ENCODE results near the gene MTMR12.
"Not testable (repeated sequence)": the region's sequence is repeated elsewhere in the genome, so short reads cannot be mapped to it uniquely, and the experiment has no call there.

The MTMR12 gene

GRCh38 chr5:32297181-32298058 is 15.3 kb downstream of the MTMR12 start:
- no peak for DNase-seq

- DNase-seq = not testable (repeated sequence)
These were observed 16.6 kb downstream of the MTMR12 start for GRCh38 chr5:32295966-32296772.

- DNase-seq = no peak
These were observed 21.1 kb downstream of the MTMR12 start for GRCh38 chr5:32291591-32291990.

- no peak for DNase-seq
These were observed 21.8 kb downstream of the MTMR12 start for GRCh38 chr5:32290922-32291321.

- DNase-seq = not testable (repeated sequence)
These were observed 22.2 kb downstream of the MTMR12 start for GRCh38 chr5:32290501-32290900.

GRCh38 chr5:32289986-32290385 is 22.8 kb downstream of the MTMR12 start:
- not testable (repeated sequence) for DNase-seq

GRCh38 chr5:32288135-32288534 is 24.6 kb downstream of the MTMR12 start:
- not testable (repeated sequence) for DNase-seq

- not testable (repeated sequence) for DNase-seq
These were observed 25.2 kb downstream of the MTMR12 start for GRCh38 chr5:32287525-32287924.

GRCh38 chr5:32285510-32286138 is 27.1 kb downstream of the MTMR12 start:
- DNase-seq = no peak

GRCh38 chr5:32283539-32284377 is 29.0 kb downstream of the MTMR12 start:
- DNase-seq = no peak

GRCh38 chr5:32283061-32283460 is 29.7 kb downstream of the MTMR12 start:
- DNase-seq = no peak

- no peak for DNase-seq
These were observed 30.1 kb downstream of the MTMR12 start for GRCh38 chr5:32282633-32283032.

GRCh38 chr5:32281378-32282133 is 31.2 kb downstream of the MTMR12 start:
- not testable (repeated sequence) for DNase-seq

GRCh38 chr5:32280656-32281081 is 32.1 kb downstream of the MTMR12 start:
- DNase-seq = no peak

- no peak for DNase-seq
These were observed 33.0 kb downstream of the MTMR12 start for GRCh38 chr5:32279786-32280185.

GRCh38 chr5:32279223-32279622 is 33.5 kb downstream of the MTMR12 start:
- no peak for DNase-seq

- DNase-seq = no peak
These were observed 34.3 kb downstream of the MTMR12 start for GRCh38 chr5:32278406-32278805.

GRCh38 chr5:32277798-32278197 is 34.9 kb downstream of the MTMR12 start:
- no peak for DNase-seq

- no peak for DNase-seq
These were observed 36.4 kb downstream of the MTMR12 start for GRCh38 chr5:32276173-32276853.

GRCh38 chr5:32275396-32275741 is 37.4 kb downstream of the MTMR12 start:
- no peak for DNase-seq

Data from stimulated activated CD4-positive, alpha-beta T cell treated with anti-CD3 and anti-CD28 coated beads, Interleukin-4, amount 100 ng/mL, for 1 hour (primary cell).